LNCAP (cell line): ENCODE data around the gene OXNAD1.

Source experiments
- CTCF ChIP-seq: fragments of 450-650 bp; IDR thresholded peaks from 2 replicates; pipeline ENCODE4 v1.5.1; 2017; ENCODE audit warnings: mild to moderate bottlenecking

OXNAD1 gene

GRCh38 chr3:16332904-16333426, 68.0 kb downstream of the OXNAD1 start:
- no peak for TF ChIP-seq CTCF

- no peak for TF ChIP-seq CTCF
These were observed 69.9 kb downstream of the OXNAD1 start for GRCh38 chr3:16334909-16335308.

GRCh38 chr3:16335333-16335732, 70.3 kb downstream of the OXNAD1 start:
- TF ChIP-seq CTCF: no peak

GRCh38 chr3:16335772-16336645, 71.0 kb downstream of the OXNAD1 start:
- TF ChIP-seq CTCF: no peak

- no peak for TF ChIP-seq CTCF
These were observed 71.8 kb downstream of the OXNAD1 start for GRCh38 chr3:16336825-16337224.

GRCh38 chr3:16337856-16338540, 73.0 kb downstream of the OXNAD1 start:
- no peak for TF ChIP-seq CTCF

DNA sequence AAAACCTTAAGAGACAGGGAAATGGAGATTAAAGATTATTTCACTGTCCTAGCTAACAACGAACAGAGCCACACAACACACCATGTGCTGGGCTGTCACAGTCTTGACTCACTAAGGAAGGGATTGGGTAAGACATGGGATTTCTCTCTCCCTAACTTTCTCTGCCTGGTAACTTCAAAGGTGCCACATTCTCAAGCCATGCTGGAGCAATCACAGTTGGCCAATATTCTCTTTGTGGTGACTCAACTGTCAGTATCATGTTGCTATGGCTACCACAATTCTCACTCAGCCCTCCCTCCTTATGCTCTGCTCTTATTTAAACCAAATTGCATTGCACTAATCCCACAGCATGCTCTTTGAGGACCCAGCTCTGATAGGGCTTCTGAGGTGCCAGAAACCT, 74.0 kb downstream of the OXNAD1 start:
- TF ChIP-seq CTCF: no peak
